ENCODE results near the gene IPMK.

DNA sequence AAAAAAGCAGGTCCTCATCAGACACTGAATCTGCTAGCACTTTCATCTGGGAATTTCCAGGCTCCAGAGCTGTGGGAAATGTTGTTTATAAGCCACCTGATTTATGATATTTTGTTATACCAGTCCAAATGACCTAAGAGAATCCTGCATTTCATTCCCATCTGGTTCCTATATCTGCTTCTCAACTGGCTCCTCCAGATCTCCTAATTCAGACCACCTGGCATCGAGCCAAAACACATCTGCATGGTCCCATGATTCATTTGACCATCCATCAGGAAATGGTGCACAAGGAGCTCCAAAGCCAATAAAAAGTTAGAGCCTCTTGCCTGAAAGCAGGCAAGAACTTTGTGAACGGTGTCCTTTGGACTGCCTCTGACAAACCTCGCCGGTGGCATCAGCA lies 108.9 kb downstream of the IPMK start:
- TF ChIP-seq, protein P1, sequence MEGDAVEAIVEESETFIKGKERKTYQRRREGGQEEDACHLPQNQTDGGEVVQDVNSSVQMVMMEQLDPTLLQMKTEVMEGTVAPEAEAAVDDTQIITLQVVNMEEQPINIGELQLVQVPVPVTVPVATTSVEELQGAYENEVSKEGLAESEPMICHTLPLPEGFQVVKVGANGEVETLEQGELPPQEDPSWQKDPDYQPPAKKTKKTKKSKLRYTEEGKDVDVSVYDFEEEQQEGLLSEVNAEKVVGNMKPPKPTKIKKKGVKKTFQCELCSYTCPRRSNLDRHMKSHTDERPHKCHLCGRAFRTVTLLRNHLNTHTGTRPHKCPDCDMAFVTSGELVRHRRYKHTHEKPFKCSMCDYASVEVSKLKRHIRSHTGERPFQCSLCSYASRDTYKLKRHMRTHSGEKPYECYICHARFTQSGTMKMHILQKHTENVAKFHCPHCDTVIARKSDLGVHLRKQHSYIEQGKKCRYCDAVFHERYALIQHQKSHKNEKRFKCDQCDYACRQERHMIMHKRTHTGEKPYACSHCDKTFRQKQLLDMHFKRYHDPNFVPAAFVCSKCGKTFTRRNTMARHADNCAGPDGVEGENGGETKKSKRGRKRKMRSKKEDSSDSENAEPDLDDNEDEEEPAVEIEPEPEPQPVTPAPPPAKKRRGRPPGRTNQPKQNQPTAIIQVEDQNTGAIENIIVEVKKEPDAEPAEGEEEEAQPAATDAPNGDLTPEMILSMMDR (IDR thresholded peaks at IDR 0.05; ENCODE audit: low read depth, low read length, poor library complexity, severe bottlenecking): no peak
- no peak for TF ChIP-seq EZH2phosphoT487 (IDR thresholded peaks at IDR 0.05; ENCODE audit: borderline replicate concordance, low read length)

Data from DOHH2 (cell line).